GM12872 (cell line): ENCODE measurements around the gene YY1.

ENCODE experiments used
- CTCF ChIP-seq: IDR thresholded peaks from 3 replicates; pipeline ENCODE4 v1.5.1; 2011; ENCODE audit warnings: low read depth, mild to moderate bottlenecking, low read length, moderate library complexity; ENCODE audit not compliant: insufficient read depth

The YY1 gene

GRCh38 chr14:100234511-100234910 is 4.4 kb upstream of the YY1 start:
- no peak for TF ChIP-seq CTCF

DNA sequence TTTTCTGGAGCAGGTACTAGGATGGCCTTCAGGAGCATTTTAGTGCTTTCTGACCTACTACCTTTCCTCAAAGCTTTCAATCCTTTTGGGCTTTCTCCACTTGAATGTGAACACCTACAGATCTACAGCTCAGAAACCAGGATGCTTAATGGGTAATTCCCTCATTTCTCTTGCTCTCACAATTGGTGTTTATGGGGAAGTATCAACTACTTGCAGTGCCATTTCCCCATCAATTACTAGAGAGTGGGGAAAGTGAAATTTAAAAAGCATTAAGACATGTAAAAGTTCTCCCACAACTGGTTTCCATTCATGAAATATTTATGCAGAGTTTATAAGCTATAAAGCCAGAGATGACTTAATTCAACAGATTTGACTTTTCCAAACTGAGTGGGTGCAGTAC is 2.1 kb upstream of the YY1 start:
- TF ChIP-seq CTCF: no peak

DNA sequence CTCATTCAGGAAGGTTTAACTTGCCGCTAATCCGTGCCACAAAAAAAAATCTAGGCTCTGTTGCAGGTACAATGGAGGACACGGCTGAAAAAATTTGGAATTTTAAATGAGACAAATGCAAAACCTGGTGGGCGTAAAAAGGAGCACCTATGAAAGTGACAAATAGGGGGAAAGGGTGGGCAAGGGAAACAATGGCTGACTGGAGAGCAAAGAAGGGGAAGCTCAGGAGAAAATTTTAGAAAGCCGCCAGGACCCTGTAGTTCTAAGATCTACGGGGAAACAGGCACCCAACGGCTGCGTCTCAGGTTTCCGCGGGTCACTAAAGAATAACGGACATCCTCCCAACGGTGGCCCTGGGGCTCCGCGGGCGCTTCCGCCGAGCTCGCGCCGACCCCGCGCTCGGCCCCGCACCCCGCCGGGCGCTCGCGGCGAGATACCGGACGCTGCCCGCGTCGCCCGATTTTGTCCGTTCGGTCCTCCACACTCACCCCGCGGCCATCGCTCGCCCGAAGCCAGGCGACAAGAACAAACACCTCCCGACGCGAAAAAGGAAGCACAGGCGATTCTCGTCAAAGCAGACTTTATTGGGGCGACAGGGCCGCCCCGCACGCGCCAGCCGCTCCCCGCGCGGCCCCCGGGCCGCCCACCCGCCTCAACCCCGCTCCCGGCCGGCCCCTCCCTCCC is 1.1 kb upstream of the YY1 start:
- no peak for TF ChIP-seq CTCF

DNA sequence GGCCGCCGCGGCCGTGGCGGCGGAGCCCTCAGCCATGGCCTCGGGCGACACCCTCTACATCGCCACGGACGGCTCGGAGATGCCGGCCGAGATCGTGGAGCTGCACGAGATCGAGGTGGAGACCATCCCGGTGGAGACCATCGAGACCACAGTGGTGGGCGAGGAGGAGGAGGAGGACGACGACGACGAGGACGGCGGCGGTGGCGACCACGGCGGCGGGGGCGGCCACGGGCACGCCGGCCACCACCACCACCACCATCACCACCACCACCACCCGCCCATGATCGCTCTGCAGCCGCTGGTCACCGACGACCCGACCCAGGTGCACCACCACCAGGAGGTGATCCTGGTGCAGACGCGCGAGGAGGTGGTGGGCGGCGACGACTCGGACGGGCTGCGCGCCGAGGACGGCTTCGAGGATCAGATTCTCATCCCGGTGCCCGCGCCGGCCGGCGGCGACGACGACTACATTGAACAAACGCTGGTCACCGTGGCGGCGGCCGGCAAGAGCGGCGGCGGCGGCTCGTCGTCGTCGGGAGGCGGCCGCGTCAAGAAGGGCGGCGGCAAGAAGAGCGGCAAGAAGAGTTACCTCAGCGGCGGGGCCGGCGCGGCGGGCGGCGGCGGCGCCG is 381 bp downstream of the YY1 start:
- TF ChIP-seq CTCF: no peak

DNA sequence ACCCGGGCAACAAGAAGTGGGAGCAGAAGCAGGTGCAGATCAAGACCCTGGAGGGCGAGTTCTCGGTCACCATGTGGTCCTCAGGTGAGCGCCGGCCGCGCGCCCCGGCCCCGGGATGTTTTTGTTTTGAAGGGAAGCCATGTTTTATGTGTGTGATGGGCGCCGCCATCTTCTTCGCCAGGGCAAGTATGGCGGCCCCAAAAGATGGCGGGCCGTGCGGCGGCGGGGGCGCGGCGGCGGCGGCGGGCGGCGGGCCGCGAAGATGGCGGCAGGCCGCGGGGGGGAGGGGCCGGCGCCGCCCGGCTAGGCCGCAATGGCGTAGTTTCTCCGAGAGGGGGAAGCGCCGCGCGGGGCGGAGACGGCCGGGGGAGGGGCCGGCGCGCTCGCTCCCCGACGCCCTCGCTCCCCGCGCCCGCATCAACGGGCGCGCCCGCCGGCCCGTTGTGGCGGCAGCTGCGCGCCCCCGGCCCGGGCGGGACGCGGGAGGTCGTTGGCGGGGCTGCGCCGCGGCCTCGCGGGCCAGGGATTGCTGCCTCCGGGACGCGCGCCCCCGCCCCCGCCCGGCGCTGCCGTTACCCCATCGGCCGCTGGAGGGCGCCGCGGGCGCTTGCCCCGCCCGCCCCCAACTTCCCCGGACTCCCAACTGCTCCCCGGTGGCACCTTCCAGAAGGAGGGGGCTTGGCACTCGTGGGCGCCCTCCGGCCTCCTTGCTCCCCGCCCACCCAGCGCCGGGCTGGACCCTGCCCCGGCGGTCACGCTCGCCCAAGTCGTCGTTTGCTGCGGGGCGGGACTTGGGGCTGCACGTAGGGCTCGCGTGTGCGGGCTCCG is 1.1 kb downstream of the YY1 start:
- TF ChIP-seq CTCF: peak; percentile 67

GRCh38 chr14:100240668-100241032 is 1.7 kb downstream of the YY1 start:
- no peak for TF ChIP-seq CTCF

DNA sequence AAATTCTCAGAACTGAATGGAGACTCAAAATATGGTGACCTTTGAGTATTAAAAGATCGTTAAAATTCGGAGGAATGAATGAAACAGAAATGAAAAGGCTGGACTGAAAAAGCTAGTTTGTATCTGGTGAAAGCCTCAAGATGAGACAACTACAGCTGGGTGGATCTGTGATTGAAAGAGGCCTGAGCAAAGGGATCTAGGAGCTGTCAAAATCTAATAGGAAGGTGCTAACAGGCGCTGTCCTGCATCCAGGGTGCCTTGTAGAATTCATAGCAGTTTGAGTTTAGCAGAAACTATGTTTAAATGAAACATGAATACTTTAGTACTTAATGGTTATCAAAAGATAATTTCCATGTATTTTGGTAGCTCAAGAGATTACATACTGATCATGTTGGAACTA is 2.3 kb downstream of the YY1 start:
- TF ChIP-seq CTCF: no peak
